ENCODE results near the gene KRT23.

- no peak for TF ChIP-seq CTCF (IDR thresholded peaks at IDR 0.05; ENCODE audit: low read depth, low read length)
- TF ChIP-seq POLR2A (IDR thresholded peaks at IDR 0.05; ENCODE audit: extremely low read depth, insufficient read length), result no peak
- no peak for TF ChIP-seq MAX (IDR thresholded peaks at IDR 0.05; ENCODE audit: low read depth, low read length)
Observed at GRCh38 chr17:40903129-40903847, 34.2 kb downstream of the KRT23 start.
